ENCODE measurements around the gene DEXI.
"Not testable (repeated sequence)": the region's sequence is repeated elsewhere in the genome, so short reads cannot be mapped to it uniquely, and the experiment has no call there.

Gene DEXI

GRCh38 chr16:10926867-10927266 is 15.4 kb downstream of the DEXI start:
- DNase-seq (ENCODE audit: low read depth in 2 of 2): no peak

DNA sequence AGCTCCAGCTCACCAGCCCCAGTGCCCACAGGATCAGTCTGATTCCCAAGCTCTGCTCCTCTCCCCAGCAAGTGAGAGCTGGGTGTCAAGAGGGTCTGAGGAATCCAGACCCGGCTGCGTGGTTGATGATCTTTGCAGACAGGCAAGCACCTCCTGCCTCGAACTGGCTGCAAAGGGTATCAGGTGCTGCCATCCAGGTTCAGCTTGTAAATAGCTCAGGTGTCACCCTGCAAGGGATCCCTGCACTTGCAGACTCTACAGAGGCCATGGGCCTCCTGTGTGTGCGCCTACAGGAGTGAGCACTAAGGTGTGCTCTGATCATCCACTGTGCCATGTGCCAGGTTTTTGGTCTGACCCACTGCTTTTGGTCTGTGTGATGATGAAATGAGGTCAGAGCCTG is 16.2 kb downstream of the DEXI start:
- no peak for DNase-seq (ENCODE audit: low read depth in 2 of 2)

DNA sequence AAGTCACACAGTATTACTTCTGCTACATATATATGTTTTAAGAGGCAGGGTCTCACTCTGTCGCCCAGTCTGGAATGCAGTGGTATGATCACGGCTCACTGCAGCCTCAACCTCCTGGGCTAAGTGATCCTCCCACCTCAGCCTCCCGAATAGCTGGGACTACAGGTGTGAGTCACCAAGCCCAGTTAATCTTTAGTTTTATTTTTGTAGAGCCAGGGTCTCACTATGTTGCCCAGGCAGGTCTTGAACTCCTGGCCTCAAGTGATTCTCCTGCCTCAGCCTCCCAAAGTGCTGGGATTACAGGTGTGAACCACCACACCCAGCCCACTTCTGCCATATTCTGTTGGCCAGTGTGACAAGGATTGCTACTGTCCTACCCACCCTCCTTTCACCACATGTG is 17.0 kb downstream of the DEXI start:
- DNase-seq (ENCODE audit: low read depth in 2 of 2): not testable (repeated sequence)

DNA sequence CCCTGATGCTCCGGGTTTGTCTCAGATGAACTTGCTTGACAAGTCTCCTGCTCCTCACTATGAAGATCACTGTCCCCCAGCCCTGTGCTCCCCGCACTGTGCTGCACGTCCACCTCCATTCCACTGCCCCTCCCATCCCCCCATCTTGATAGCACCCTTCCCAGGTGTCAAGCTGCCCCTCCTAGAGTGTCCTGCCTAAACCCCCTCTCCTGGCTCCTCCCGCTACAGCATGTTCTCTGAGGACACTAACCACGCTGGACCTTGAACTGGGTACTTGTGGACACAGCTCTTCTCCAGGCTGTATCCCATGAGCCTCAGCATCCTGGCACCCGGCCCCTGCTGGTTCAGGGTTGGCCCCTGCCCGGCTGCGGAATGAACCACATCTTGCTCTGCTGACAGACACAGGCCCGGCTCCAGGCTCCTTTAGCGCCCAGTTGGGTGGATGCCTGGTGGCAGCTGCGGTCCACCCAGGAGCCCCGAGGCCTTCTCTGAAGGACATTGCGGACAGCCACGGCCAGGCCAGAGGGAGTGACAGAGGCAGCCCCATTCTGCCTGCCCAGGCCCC is 18.5 kb downstream of the DEXI start:
- no peak for DNase-seq (ENCODE audit: low read depth in 2 of 2)

- DNase-seq (ENCODE audit: low read depth in 2 of 2): no peak
These were observed 19.1 kb downstream of the DEXI start for GRCh38 chr16:10923146-10923649.

DNA sequence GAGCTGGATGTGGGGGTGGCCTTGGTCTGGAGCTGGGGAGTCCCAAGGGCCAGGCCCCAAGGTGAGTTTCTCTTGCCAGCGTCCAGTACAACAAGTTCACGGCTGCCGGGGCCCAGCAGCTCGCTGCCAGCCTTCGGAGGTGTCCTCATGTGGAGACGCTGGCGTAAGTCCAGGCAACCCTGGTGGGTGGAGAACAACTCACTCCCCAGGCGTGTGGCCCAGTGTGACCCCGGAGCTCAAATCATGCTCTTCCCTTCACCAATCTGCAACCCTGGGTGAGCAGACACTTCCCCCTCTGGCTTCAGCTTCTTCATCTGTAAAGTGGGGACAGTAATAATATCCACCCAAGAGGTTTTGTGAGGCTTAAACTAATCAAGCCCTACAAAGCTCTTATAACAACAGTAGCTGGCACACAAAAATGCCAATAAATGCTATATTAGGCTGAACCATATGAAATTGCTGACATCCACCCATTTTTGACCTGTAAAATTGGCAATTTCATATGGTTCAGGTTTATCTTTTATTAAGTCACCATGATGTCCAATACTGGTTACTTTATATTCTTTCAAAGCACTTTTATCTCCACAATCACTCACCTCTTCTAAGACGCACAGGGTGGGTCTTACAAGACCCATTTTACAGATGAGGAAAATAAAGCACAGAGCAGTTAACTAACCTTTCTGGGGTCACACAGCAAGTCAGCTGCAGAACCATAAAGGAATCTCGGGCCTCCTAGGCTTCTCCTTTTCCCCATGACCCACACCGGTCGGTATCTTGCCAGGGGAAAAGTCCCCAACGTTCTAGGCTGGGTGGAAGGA is 19.7 kb downstream of the DEXI start:
- DNase-seq (ENCODE audit: low read depth in 2 of 2): no peak

GRCh38 chr16:10921536-10922327 is 20.5 kb downstream of the DEXI start:
- no peak for DNase-seq (ENCODE audit: low read depth in 2 of 2)

DNA sequence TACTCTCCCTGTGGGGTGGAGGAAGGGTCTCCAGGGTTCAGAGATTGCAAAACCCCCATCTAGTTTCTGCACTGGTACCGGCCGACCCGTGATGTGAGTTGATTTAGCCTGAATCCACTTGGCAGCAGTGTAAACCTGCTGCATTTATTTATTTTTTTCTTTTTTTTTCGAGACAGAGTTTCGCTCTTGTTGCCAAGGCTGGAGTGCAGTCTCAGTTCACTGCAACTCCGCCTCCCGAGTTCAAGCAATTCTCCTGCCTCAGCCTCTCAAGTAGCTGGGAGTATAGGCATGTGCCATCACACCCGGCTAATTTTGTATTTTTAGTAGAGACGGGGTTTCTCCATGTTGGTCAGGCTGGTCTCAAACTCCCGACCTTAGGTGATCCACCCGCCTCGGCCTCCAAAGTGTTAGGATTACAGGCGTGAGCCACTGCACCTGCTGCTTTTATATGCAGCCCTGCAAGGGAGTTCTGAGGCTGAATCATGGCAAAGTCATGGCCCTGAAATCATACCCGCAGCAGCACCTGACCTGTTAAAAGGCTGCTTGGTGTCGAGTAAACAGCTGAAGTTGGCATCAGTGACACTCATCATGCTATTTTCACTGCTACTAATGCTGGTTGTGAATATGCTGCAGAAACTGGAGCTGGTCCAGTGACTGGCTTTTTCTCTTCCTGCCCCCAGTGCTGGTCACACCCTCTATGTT is 21.4 kb downstream of the DEXI start:
- DNase-seq (ENCODE audit: low read depth in 2 of 2): no peak

DNA sequence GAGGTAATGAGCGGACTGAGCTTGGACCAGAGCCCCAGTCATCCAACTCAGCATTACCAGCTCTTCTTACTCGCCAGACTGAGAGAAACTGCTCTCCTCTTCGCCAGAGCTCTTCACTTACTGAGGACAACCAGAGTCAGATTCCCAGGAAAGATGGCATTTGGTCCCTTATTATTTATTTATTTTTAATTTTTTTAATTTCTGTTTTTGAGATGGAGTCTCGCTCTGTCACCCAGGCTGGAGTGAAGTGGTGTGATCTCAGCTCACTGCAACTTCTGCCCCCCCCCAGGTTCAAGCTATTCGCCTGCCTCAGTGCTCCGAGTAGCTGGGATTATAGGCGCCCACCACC is 23.3 kb downstream of the DEXI start:
- DNase-seq (ENCODE audit: low read depth in 2 of 2): no peak

DNA sequence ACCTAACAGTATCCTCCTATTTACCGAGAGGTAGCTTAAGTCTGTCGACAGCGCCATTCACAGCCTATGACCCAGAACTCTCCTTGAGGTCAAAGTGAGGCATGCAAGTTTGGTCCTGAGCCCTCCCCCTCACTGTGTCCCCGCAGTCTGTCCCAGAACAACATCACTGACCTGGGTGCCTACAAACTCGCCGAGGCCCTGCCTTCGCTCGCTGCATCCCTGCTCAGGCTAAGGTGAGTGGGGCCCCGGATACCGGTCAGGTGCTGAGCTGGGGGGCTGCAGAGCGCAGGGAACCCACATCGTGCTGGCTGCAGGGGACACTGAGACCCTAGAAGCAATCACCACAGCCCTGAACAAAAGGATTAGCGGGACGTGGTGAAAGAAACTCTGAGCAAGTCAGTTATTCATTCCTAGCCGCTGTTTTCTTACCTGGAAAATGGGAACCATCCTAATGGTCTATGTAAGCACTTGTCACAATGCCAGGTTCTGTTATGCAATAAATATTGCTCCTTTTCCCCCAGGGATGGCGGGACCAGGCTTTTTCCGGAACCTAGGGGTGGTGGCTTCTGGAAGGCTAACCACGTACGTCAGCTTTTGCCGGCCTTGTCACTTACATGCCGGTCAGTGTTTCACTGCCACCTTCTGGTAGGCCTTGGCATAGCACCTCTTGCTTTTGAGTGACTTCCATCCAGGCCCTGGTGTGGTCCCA is 23.8 kb downstream of the DEXI start:
- DNase-seq (ENCODE audit: low read depth in 2 of 2): peak; percentile 52 to 67

DNA sequence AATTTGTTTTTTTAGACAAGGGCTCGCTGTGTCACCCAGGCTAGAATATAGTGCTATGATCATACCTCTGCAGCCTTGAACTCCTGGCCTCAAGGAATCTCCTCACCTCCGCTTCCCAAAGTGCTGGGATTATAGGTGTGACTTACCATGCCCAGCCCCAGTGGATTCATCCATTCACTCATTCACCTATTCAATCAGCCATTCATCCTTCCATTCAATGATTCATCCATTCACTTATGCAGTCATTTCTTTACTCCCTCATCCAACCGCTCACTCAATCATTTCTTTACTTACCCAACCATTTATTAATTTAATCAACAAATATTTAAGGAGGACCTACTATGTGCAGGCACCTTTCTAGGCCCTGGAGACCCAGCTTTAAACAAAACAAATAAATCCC is 25.7 kb downstream of the DEXI start:
- no peak for DNase-seq (ENCODE audit: low read depth in 2 of 2)

DNA sequence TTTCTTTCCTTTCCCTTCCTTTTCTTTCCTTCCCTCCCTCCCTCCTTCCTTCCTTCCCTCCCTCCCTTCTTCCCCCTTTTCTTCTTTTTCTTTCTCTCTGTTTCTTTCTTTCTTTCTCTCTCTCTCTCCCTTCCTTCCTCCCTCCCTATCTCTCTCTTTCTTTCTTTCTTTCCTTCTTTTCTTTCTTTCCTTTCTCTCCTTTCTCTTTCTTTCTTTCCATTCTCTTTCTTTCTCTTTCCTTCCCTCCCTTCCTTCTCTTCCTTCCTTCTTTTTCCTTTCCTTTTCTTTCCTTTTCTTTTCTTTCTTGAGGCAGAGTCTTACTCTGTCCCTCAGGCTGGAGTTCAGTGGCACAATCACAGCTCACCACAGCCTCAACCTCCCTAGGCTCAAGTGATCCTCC is 31.0 kb downstream of the DEXI start:
- DNase-seq (ENCODE audit: low read depth in 2 of 2): no peak

- DNase-seq (ENCODE audit: low read depth in 2 of 2): no peak
These were observed 34.6 kb downstream of the DEXI start for GRCh38 chr16:10907757-10908045.

DNA sequence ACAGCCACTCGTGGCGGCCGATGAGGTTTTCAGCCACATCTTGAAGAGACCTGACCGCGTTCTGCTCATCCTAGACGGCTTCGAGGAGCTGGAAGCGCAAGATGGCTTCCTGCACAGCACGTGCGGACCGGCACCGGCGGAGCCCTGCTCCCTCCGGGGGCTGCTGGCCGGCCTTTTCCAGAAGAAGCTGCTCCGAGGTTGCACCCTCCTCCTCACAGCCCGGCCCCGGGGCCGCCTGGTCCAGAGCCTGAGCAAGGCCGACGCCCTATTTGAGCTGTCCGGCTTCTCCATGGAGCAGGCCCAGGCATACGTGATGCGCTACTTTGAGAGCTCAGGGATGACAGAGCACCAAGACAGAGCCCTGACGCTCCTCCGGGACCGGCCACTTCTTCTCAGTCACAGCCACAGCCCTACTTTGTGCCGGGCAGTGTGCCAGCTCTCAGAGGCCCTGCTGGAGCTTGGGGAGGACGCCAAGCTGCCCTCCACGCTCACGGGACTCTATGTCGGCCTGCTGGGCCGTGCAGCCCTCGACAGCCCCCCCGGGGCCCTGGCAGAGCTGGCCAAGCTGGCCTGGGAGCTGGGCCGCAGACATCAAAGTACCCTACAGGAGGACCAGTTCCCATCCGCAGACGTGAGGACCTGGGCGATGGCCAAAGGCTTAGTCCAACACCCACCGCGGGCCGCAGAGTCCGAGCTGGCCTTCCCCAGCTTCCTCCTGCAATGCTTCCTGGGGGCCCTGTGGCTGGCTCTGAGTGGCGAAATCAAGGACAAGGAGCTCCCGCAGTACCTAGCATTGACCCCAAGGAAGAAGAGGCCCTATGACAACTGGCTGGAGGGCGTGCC is 35.1 kb downstream of the DEXI start:
- DNase-seq (ENCODE audit: low read depth in 2 of 2): no peak

- DNase-seq (ENCODE audit: low read depth in 2 of 2): no peak
These were observed 35.8 kb downstream of the DEXI start for GRCh38 chr16:10906482-10906881.

DNA sequence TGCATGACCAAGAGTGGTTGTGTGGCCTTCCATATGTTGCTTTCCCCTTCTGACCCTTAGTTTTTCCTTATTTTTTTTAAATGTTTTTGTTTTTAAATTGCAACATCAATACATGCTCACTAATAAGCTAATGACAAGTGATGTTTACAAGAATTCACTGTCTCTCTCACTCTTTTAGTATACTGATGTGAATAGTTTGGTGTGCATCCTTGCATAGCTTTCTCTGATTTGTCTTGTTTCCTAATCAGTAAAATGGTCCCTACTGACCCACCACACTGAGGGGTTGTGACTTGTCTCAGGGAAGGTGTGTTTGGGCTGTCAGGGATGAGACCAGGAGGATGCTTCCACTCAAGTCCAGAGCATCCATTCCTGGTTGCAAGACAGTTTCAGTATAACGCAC is 39.3 kb downstream of the DEXI start:
- DNase-seq (ENCODE audit: low read depth in 2 of 2): no peak

DNA sequence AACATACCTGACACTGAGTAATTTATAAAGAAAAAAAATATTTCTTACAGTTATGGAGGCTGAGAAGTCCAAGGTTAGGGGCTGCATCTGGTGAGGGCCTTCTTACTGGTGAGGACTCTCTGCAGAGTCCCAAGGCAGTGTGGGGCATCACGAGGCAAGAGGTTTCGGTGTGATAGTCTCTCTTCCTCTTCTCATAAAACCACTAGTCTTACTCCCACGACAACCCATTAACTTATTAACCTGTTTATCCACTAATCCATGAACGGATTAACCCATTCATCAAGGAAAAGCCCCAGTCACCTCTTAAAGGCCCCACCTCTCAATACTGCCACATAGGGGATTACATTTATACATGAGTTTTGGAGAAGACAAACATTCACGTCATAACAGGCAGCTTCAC is 45.1 kb downstream of the DEXI start:
- DNase-seq (ENCODE audit: low read depth in 2 of 2): no peak

- DNase-seq (ENCODE audit: low read depth in 2 of 2): no peak
These were observed 45.5 kb downstream of the DEXI start for GRCh38 chr16:10896723-10897122.

GRCh38 chr16:10896165-10896564 is 46.1 kb downstream of the DEXI start:
- no peak for DNase-seq (ENCODE audit: low read depth in 2 of 2)

DNA sequence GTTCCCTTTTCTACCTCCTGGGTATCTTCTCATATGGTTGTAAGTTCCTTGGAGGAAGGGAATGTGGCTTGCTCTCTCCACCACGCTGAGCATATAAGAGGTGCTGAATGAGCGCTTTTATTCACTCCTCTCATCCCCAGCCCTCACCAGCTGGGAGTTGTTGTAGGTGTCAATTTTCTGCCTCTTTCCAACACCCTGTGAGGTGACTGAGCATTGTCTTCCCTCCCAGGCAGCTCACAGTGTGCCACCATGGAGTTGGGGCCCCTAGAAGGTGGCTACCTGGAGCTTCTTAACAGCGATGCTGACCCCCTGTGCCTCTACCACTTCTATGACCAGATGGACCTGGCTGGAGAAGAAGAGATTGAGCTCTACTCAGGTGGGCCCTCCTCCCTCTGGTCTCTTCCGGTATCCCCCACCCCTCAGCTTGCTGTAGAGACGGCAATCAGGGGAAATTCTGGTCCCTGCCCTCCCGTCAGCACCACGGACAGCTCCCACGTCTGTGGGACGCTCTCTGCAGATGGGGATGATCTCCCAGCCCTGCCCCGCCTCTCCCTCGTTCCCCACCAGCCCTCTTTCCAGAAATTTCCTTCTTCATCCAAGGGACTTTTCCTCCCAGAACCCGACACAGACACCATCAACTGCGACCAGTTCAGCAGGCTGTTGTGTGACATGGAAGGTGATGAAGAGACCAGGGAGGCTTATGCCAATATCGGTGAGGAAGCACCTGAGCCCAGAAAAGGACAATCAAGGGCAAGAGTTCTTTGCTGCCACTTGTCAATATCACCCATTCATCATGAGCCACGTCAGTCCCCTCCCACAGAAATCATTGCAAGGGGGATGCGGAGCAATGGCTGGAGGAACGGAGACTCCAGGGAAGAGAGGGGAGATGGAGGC is 47.0 kb downstream of the DEXI start:
- no peak for DNase-seq (ENCODE audit: low read depth in 2 of 2)
